WTC11 (cell line): ENCODE results near the gene STX18. TPM values are rescaled to one million over a fixed set of nuclear protein-coding genes. Genes with fewer than 3 reads are reported as not detected.
"Not testable (repeated sequence)": the region's sequence is repeated elsewhere in the genome, so short reads cannot be mapped to it uniquely, and the experiment has no call there.

ENCODE experiments used
- ATAC-seq: fragments of 200-7000 bp; cut with Tn5 transposase; 2 replicates; pipeline ENCODE4 v1.10.0; 2021; ENCODE audit warnings: mild to moderate bottlenecking, moderate library complexity
- CTCF ChIA-PET: fragments of 300-600 bp; sonication (Branson Sonifier 250); formaldehyde crosslinking; loops from one replicate; lab custom pipeline; 2021; ENCODE audit warnings: antibody characterized with exemption; lab: Charles Lee
- POLR2A ChIA-PET: fragments of 350-600 bp; sonication (Branson Sonifier 250); formaldehyde crosslinking; loops from one replicate; lab custom pipeline; 2021; ENCODE audit warnings: antibody characterized with exemption; lab: Charles Lee
- DNase-seq: peaks from one replicate; pipeline ENCODE4 v3.0.0; 2021; ENCODE audit warnings: low spot score
- H3K27ac Mint-ChIP-seq: 2 replicates; pipeline ENCODE4 v1.8.0; 2021; ENCODE audit warnings: mixed read lengths
- H3K27me3 Mint-ChIP-seq: 2 replicates; pipeline ENCODE4 v1.8.0; 2021; ENCODE audit warnings: low read depth, mild to moderate bottlenecking, moderate library complexity, mixed read lengths
- H3K36me3 Mint-ChIP-seq: 2 replicates; pipeline ENCODE4 v1.8.0; 2021; ENCODE audit warnings: mixed read lengths
- H3K4me1 Mint-ChIP-seq: 2 replicates; pipeline ENCODE4 v1.8.0; 2022; ENCODE audit warnings: mixed read lengths
- H3K4me3 Mint-ChIP-seq: 2 replicates; pipeline ENCODE4 v1.8.0; 2021; ENCODE audit warnings: mild to moderate bottlenecking, moderate library complexity, mixed read lengths
- H3K9me3 Mint-ChIP-seq: 2 replicates; pipeline ENCODE4 v1.8.0; 2021; ENCODE audit warnings: mixed read lengths
- AFF4 ChIP-seq: sonication (generic); formaldehyde crosslinking; IDR thresholded peaks from 2 replicates; pipeline ENCODE4 v1.8.1; 2023; ENCODE audit warnings: mild to moderate bottlenecking, missing genetic modification reagents, borderline replicate concordance
- ARID4B ChIP-seq: sonication (generic); formaldehyde crosslinking; IDR thresholded peaks from 2 replicates; pipeline ENCODE4 v1.8.0; 2023; ENCODE audit warnings: missing genetic modification reagents, mild to moderate bottlenecking, borderline replicate concordance
- ATF1 ChIP-seq: sonication (generic); formaldehyde crosslinking; IDR thresholded peaks from 2 replicates; pipeline ENCODE4 v1.8.1; 2023; ENCODE audit warnings: mild to moderate bottlenecking, moderate library complexity, missing genetic modification reagents
- E2F1 ChIP-seq: sonication (generic); formaldehyde crosslinking; IDR thresholded peaks from 2 replicates; pipeline ENCODE4 v1.8.0; 2022; ENCODE audit warnings: mild to moderate bottlenecking, missing genetic modification reagents
- ELF4 ChIP-seq: sonication (generic); formaldehyde crosslinking; IDR thresholded peaks from 2 replicates; pipeline ENCODE4 v1.8.1; 2022; ENCODE audit warnings: low read depth, mild to moderate bottlenecking, moderate library complexity, missing genetic modification reagents
- GTF2I ChIP-seq: fragments of 250-450 bp; sonication (Bioruptor Pico); conservative IDR thresholded peaks from 2 replicates; pipeline ENCODE4 v1.4.0; 2021; ENCODE audit warnings: mild to moderate bottlenecking
- KAT7 ChIP-seq: sonication (generic); formaldehyde crosslinking; IDR thresholded peaks from 2 replicates; pipeline ENCODE4 v1.8.1; 2023; ENCODE audit warnings: missing genetic modification reagents, mild to moderate bottlenecking, borderline replicate concordance
- NR1H2 ChIP-seq: sonication (generic); formaldehyde crosslinking; IDR thresholded peaks from 2 replicates; pipeline ENCODE4 v1.9.0; 2021; ENCODE audit warnings: mild to moderate bottlenecking, moderate library complexity, missing genetic modification reagents
- NR3C1 ChIP-seq: sonication (generic); formaldehyde crosslinking; conservative IDR thresholded peaks from 2 replicates; pipeline ENCODE4 v1.8.1; 2023; ENCODE audit warnings: low read depth, mild to moderate bottlenecking, missing genetic modification reagents
- PREB ChIP-seq: sonication (generic); formaldehyde crosslinking; IDR thresholded peaks from 2 replicates; pipeline ENCODE4 v1.8.1; 2022; ENCODE audit warnings: mild to moderate bottlenecking, missing genetic modification reagents, moderate library complexity, borderline replicate concordance
- SMAD3 ChIP-seq: sonication (generic); formaldehyde crosslinking; IDR thresholded peaks from 2 replicates; pipeline ENCODE4 v1.8.0; 2022; ENCODE audit warnings: missing genetic modification reagents, mild to moderate bottlenecking, borderline replicate concordance
- SMAD4 ChIP-seq: sonication (generic); formaldehyde crosslinking; IDR thresholded peaks from 2 replicates; pipeline ENCODE4 v1.8.0; 2022; ENCODE audit warnings: mild to moderate bottlenecking, missing genetic modification reagents
- SP1 ChIP-seq: sonication (generic); formaldehyde crosslinking; conservative IDR thresholded peaks from 2 replicates; pipeline ENCODE4 v1.8.1; 2022; ENCODE audit warnings: missing genetic modification reagents
- STAT6 ChIP-seq: sonication (generic); formaldehyde crosslinking; conservative IDR thresholded peaks from 2 replicates; pipeline ENCODE4 v1.8.1; 2023; ENCODE audit warnings: mild to moderate bottlenecking, low read depth, missing genetic modification reagents, moderate library complexity
- TEAD4 ChIP-seq: sonication (generic); formaldehyde crosslinking; IDR thresholded peaks from 2 replicates; pipeline ENCODE4 v1.8.0; 2022; ENCODE audit warnings: mild to moderate bottlenecking, missing genetic modification reagents
- TP53 ChIP-seq: sonication (generic); formaldehyde crosslinking; IDR thresholded peaks from 2 replicates; pipeline ENCODE4 v1.8.1; 2023; ENCODE audit warnings: mild to moderate bottlenecking, missing genetic modification reagents
- ZNF281 ChIP-seq: sonication (generic); formaldehyde crosslinking; IDR thresholded peaks from 2 replicates; pipeline ENCODE4 v1.8.0; 2023; ENCODE audit warnings: mild to moderate bottlenecking, missing genetic modification reagents
- ZNF416 ChIP-seq: fragments of 250-450 bp; sonication (Bioruptor Pico); IDR thresholded peaks from 2 replicates; pipeline ENCODE4 v1.9.0; 2021; ENCODE audit warnings: mild to moderate bottlenecking, inconsistent platforms
- ZNF671 ChIP-seq: fragments of 250-450 bp; sonication (Bioruptor Pico); IDR thresholded peaks from 2 replicates; pipeline ENCODE4 v1.8.0; 2021; ENCODE audit warnings: mild to moderate bottlenecking
- total RNA-seq: library from RNA; stranded (reverse); gene quantifications from 3 replicates; pipeline ENCODE4 v1.2.3, GENCODE V29; 2021

STX18 gene
- total RNA-seq, 1 experiment from 2014 or later = 16.9 TPM

GRCh38 chr4:4572821-4573220 is 31.0 kb upstream of the STX18 start:
- no peak for TF ChIP-seq STAT6 (CRISPR knock-in tag)
- no peak for TF ChIP-seq E2F1 (CRISPR knock-in tag)
- no peak for TF ChIP-seq ZNF671 (CRISPR knock-in tag)
- TF ChIP-seq NR1H2 = no peak
- no peak for TF ChIP-seq SMAD3
- TF ChIP-seq AFF4 = no peak
- no peak for TF ChIP-seq SMAD4 (CRISPR knock-in tag)
- no peak for TF ChIP-seq KAT7 (CRISPR knock-in tag)
- TF ChIP-seq ZNF416 (CRISPR knock-in tag) = no peak
- TF ChIP-seq NR3C1 = no peak
- no peak for TF ChIP-seq TP53 (CRISPR knock-in tag)
- TF ChIP-seq PREB (CRISPR knock-in tag) = no peak
- no peak for TF ChIP-seq GTF2I (CRISPR knock-in tag)
- TF ChIP-seq SP1 (CRISPR knock-in tag) = no peak
- no peak for TF ChIP-seq ZNF281
- TF ChIP-seq ATF1 (CRISPR knock-in tag) = no peak
- no peak for TF ChIP-seq ARID4B (CRISPR knock-in tag)
- no peak for TF ChIP-seq TEAD4 (CRISPR knock-in tag)
- TF ChIP-seq ELF4 (CRISPR knock-in tag) = no peak
- Mint-ChIP-seq H3K27ac (no peak overlapping the region), H3K27me3 (peaks cover 27% of the 10 kb centered on the region), H3K36me3 (peaks cover 27% of the 10 kb centered on the region), H3K4me3 (no peak overlapping the region), H3K9me3 (peaks cover 15% of the 10 kb centered on the region), H3K4me1 (peaks cover 16% of the 10 kb centered on the region)
- ChIA-PET CTCF (no interaction called here), POLR2A (no interaction called here)
- DNase-seq = no peak
- ATAC-seq = no peak

- H3K27ac Mint-ChIP-seq, CTCF ChIA-PET, ATAC-seq, H3K4me3 Mint-ChIP-seq, POLR2A ChIA-PET, DNase-seq: not testable (repeated sequence)
- H3K9me3 Mint-ChIP-seq = peaks cover 16% of the 10 kb centered on the region
- peaks cover 33% of the 10 kb centered on the region for H3K36me3 Mint-ChIP-seq
- peaks cover 11% of the 10 kb centered on the region for H3K4me1 Mint-ChIP-seq
- peaks cover 14% of the 10 kb centered on the region for H3K27me3 Mint-ChIP-seq
Measured at GRCh38 chr4:4569861-4570260, 28.0 kb upstream of the STX18 start.
